Measurements from ENCODE around the gene CASKIN1.

The CASKIN1 gene

DNA sequence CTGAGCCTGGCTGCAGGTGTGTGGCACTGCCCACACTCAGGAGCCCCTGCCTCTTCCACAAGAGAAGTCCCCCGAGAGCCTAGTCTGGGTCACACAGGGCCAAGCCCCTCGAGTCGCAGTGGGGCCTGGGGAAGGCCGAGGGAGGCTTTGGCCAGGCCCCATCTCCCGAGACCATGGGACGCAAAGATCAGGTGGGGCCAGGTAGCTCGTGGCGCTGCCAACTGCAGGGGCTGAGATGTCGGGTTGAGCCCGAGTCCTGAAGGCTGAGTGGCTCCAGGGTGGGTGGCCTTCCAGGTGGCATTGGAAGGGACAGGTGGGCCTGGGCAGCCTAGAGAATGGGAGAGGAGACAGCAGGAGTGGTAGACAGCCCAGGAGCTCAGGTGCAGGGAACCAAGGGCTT, 34.5 kb downstream of the CASKIN1 start:
- FAIRE-seq (no peak), DNase-seq (ENCODE audit: insufficient read length, low spot score) (no peak)

DNA sequence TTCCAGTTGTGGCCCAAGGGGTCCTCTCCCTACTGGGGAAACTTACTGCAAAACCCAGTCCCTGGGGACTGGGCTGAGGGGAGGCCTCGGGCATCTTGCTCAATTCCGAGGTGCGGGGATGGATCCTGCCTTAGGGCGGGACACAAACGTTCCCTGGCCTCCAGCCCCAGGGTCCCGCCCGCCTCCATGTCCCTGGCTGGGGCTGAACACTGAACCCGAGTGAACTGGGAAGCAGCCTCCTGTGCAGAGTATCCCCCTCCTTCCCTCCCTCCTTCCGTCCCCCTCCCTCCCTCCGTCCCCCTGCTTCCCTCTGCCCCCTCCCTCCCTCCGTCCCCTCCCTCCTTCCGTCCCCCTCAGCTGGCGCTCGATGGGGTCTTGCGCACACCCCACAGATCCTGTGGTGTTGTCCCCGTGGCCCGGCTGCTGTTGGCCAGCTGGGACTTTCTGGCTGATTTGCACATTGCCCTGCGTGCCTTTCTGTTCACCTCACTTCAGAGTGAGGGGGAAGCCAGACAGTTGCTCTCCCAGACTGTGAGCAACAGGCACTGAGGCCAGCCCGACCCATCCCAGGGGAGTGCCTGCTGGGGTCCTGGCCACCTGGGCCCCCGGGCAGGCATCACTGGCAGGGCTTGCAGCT, 35.4 kb downstream of the CASKIN1 start:
- DNase-seq (ENCODE audit: insufficient read length, low spot score) (no peak), FAIRE-seq (no peak)

GRCh38 chr16:2159175-2159838, 37.1 kb downstream of the CASKIN1 start:
- DNase-seq (ENCODE audit: insufficient read length, low spot score) (no peak), FAIRE-seq (no peak)

- DNase-seq (ENCODE audit: insufficient read length, low spot score) (no peak), FAIRE-seq (no peak)
These were observed 38.2 kb downstream of the CASKIN1 start for GRCh38 chr16:2158262-2158638.

GRCh38 chr16:2157480-2158261, 38.7 kb downstream of the CASKIN1 start:
- no peak for DNase-seq (ENCODE audit: insufficient read length, low spot score)
- FAIRE-seq: no peak

- FAIRE-seq: no peak
- DNase-seq (ENCODE audit: insufficient read length, low spot score): no peak
These were observed 39.6 kb downstream of the CASKIN1 start for GRCh38 chr16:2156849-2157224.

DNA sequence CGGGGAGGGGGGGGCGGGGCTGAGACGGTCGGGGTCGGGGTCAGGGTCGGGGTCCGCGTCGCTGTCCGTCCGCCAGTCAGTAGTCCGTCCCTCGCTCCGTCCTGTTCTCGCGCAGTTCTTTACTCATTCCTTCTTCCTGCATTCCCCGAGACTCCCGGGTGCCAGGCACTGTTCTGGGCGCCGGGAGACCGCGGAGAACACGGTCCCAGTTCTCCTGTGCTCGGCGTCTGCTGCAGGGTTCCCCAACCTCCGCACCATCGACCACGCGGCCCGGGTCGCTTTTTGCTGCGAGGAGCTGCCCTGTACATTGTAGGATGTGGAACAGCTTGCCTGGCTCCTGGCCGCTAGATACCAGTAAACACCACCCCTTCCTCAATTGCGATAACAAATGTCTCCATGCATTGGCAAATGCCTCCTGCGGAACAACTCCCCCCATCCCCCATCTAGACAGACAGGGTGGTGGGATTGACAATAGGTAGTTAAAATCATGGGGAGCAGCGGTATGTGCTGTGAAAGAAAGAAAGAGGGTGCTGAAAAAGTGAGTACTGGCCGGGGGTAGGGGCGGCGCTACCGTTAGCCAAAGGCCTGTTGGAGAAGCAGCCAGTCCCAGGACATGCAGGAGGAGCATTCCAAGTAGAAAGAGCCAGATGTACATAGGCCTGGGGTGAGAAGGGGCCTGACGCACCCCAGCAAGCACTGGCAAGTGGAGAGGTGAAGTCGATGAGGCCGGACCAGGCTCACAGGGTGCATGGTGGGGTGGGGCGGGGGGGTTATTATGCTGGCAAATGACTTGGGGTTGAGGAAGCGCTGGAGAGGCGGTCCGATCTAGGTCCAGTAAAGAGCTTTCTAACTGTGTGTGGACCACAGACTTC, 40.2 kb downstream of the CASKIN1 start:
- no peak for DNase-seq (ENCODE audit: insufficient read length, low spot score)
- FAIRE-seq: no peak

GRCh38 chr16:2155091-2155950, 41.1 kb downstream of the CASKIN1 start, which contains the start of gene TRAF7:
Gene TRAF7, plus strand, starts transcription at chr16:2155782. Its CDS starts 8,139 bp downstream, at chr16:2163921.
- FAIRE-seq (peak; percentile 95), DNase-seq (ENCODE audit: insufficient read length, low spot score) (peak; percentile 100)

GRCh38 chr16:2154533-2155090, 41.8 kb downstream of the CASKIN1 start:
- DNase-seq (ENCODE audit: insufficient read length, low spot score) (no peak), FAIRE-seq (no peak)

- DNase-seq (ENCODE audit: insufficient read length, low spot score) (no peak), FAIRE-seq (no peak)
These were observed 43.5 kb downstream of the CASKIN1 start for GRCh38 chr16:2152695-2153506.

GRCh38 chr16:2151188-2152091, 45.0 kb downstream of the CASKIN1 start:
- no peak for FAIRE-seq
- DNase-seq (ENCODE audit: insufficient read length, low spot score): no peak

DNA sequence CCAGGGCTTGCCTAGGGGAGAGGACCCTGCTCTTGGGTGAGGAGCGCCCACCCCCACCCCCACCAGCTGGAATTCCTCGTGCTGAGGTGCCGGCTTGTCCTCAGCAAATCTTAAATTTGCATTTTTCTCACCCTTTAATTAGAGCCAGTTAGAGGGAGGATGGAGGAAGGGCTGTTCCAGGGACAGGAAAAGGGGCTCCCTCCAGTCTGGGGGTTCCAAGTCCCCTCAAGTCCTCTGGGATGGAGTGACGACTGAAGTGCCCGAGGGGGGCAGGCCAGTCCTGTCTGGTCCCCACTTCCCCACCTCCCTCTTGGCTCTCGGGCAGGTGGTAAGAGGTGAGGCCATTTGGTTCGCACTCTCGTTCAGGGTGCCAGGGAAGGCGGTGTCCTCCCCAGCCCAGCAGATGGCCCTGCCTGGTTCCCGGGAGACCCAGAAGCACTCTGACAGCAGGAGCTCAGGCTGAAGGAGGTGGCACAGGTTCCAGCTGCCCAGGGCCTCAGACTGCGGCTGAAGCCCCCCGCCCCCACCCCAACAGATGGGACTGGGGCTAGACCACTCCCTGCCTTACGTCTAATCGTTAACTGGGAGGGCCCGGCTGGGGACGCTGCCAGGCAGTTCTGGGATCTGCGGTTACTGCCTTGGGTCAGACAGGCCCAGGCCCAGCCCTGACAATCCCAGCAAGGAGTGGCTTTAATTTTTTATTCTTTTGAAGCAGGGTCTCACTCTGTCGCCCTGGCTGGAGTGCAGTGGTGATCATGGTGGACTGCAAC, 45.8 kb downstream of the CASKIN1 start:
- FAIRE-seq: no peak

GRCh38 chr16:2149630-2150417, 46.6 kb downstream of the CASKIN1 start:
- FAIRE-seq (no peak), DNase-seq (ENCODE audit: insufficient read length, low spot score) (no peak)

More for the DNA sequence above, 45.8 kb downstream of the CASKIN1 start:
- no peak for DNase-seq (ENCODE audit: insufficient read length, low spot score)

- no peak for DNase-seq (ENCODE audit: insufficient read length, low spot score)
- FAIRE-seq: no peak
These were observed 47.4 kb downstream of the CASKIN1 start for GRCh38 chr16:2148714-2149629.
